K562 treated with DMSO at 1 percent for 4 hours (cell line): Measurements from ENCODE around the gene CCDC51. TPM values are rescaled to one million over a fixed set of nuclear protein-coding genes. Genes with fewer than 3 reads are reported as not detected.

Experiments used
- total RNA-seq: library from RNA; unstranded; fragments of 300-600 nt; gene quantifications from 2 replicates; pipeline ENCODE4 v1.2.3, GENCODE V29; 2022; ENCODE audit not compliant: insufficient read depth

The CCDC51 gene, protein sequence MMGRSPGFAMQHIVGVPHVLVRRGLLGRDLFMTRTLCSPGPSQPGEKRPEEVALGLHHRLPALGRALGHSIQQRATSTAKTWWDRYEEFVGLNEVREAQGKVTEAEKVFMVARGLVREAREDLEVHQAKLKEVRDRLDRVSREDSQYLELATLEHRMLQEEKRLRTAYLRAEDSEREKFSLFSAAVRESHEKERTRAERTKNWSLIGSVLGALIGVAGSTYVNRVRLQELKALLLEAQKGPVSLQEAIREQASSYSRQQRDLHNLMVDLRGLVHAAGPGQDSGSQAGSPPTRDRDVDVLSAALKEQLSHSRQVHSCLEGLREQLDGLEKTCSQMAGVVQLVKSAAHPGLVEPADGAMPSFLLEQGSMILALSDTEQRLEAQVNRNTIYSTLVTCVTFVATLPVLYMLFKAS
- 5.9 and 8.3 TPM in 2 replicates for total RNA-seq

DNA sequence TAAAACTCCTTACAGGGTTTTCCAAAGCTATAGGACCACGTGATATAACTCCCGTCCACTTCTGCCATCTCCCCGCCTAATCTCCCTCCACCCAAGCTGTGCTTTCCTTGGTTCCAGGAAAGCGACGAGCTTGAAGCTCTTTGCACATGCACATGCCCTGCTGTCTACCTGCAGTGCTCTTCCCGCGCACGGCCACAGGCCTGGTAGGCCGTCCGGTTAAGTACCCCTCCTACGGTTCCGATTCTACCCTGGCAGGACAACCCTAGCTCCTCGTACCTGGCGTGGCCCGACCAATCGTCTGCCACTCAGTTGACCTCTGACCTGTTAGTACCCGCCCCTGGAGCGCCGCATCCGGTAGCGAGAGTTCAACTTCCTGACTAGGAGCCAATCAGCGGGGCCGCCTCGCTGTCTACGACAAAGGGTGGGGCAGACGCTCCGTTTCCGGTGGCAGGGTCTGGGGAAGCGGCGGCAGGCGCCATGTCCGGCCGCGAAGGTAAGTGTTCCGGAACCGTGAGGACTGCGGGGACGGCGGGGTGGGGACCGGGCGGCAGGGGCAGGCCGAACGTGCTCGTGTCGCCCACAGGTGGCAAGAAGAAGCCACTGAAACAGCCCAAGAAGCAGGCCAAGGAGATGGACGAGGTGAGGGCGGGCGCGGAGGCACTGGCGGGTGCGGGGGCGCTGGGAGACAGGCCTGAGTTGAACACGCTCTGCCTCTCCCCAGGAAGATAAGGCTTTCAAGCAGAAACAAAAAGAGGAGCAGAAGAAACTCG lies at the start of gene CCDC51, which contains the start of gene TMA7:
TSS of gene CCDC51 (minus strand) at position 300 of the 770 bp plus-strand sequence. CDS start 4,991 bp downstream, outside the sequence.
TSS of gene TMA7 (plus strand) at position 438 of the 770 bp plus-strand sequence. CDS start at position 478, 40 bp downstream.

DNA sequence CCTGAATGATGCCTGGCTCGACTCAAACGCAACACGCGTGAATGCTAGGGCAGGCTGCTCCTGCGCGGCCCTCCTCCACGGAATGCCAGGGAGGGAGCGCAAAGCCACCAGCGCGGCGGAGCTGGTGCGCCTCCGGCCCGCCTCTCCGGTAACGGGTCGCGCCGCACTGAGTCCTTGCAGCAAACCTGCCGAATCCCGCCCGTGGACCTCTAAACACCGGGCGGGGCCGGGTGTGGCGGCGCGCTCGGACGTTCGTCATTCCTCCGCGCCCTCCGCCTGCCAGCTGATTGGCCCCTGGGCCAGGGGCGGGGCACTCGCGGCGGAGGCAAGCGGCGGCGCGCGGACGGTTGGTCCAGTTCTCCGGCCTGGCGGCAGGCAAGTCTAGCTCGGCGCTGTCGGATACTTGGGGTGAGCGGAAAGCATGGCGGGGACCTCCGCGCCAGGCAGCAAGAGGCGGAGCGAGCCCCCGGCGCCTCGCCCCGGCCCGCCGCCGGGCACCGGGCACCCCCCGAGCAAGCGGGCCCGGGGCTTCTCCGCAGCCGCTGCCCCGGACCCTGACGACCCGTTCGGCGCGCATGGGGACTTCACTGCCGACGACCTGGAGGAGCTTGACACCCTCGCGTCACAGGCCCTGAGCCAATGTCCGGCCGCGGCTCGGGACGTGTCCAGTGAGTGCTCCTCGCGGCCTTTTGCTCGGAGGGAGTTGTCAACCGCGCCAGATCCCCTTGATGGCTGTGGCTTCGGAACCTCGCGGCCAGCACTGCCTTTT lies 6.7 kb upstream of the CCDC51 start, which contains the start of gene ATRIP:
TSS of gene ATRIP (plus strand) at position 313 of the 769 bp plus-strand sequence. CDS start at position 422, 109 bp downstream.

DNA sequence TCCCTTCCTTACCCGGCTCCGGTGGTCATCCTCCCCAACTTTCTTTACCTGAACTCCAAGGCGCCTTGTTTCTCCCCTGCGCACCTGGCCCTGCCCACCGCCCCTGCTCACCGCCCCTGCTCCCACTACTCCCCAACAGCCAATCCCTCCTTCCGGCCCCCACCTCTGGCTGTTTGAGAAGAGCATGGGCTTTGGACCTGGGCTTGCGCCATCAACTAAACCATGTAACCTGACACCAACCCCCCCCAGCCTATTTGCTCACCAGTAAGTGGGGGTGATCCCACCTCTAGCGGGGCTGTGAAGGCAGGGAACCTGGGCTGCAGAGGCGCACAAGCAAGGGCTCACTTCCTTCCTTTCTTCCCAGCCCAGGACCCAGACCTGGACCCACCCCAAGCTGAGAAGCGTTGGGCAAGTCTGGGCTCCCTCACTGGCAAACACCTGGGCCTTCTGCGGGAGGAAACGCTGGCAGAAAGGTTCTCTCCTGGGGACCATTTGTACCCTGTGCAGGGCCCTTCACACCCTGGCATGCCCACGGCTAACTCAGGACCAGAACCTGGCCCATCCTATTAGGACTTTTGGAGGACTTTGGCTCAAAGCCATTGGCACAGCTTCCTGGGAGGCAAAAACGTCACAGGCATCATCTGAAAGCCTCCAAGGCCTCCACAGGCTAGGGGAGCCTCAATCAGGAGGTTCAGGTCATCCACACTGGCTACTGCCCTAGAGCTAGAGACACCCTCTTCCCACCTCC lies 9.8 kb downstream of the CCDC51 start, which contains the start of gene PLXNB1:
TSS of gene PLXNB1 (minus strand) at position 127 of the 748 bp plus-strand sequence. CDS start 5,475 bp downstream, outside the sequence.

Other genes starting within 250 kb of the CCDC51 start
- gene CAMP, start 216.6 kb downstream of the CCDC51 start, total RNA-seq, result not detected in 2 replicates
- 9.0 and 12.8 TPM in 2 replicates for gene ZNF589, start 199.0 kb downstream of the CCDC51 start, total RNA-seq
- 17.7 and 20.9 TPM in 2 replicates for gene NME6, start 138.8 kb downstream of the CCDC51 start, total RNA-seq
- gene SPINK8, start 106.5 kb downstream of the CCDC51 start, total RNA-seq, result not detected in 2 replicates
- not detected in 2 replicates for gene FBXW12, start 67.9 kb downstream of the CCDC51 start, total RNA-seq
- 7.7 and 18.9 TPM in 2 replicates for gene PLXNB1, start 10.0 kb downstream of the CCDC51 start, total RNA-seq
- 174 and 181 TPM in 2 replicates for gene TMA7, start 138 bp upstream of the CCDC51 start, total RNA-seq
- gene ATRIP, start 6.6 kb upstream of the CCDC51 start, total RNA-seq, result 5.6 and 11.9 TPM in 2 replicates
- gene SHISA5, start 64.1 kb upstream of the CCDC51 start, total RNA-seq, result 95.9 and 97.3 TPM in 2 replicates
- 7.0 and 11.4 TPM in 2 replicates for gene PFKFB4, start 116.7 kb upstream of the CCDC51 start, total RNA-seq
- not detected in 2 replicates for gene UCN2, start 123.7 kb upstream of the CCDC51 start, total RNA-seq
- gene COL7A1, start 155.2 kb upstream of the CCDC51 start, total RNA-seq, result 0.29 and 1.1 TPM in 2 replicates
- 263 and 293 TPM in 2 replicates for gene UQCRC1, start 169.5 kb upstream of the CCDC51 start, total RNA-seq
- not detected in 2 replicates for gene TMEM89, start 181.7 kb upstream of the CCDC51 start, total RNA-seq
- gene SLC26A6, start 195.3 kb upstream of the CCDC51 start, total RNA-seq, result 20.0 and 23.7 TPM in 2 replicates
- gene CELSR3, start 222.8 kb upstream of the CCDC51 start, total RNA-seq, result 1.7 and 4.0 TPM in 2 replicates
- 15.1 and 16.3 TPM in 2 replicates for gene NCKIPSD, start 245.8 kb upstream of the CCDC51 start, total RNA-seq